Left hindlimb (tissue), 1 donor: ENCODE measurements around the gene LEAP2.

Source experiments
- DNase-seq: peaks from one replicate; pipeline ENCODE4 v3.0.0-alpha.2; 2018

The LEAP2 gene

GRCh38 chr5:132873119-132873929 lies at the start of gene LEAP2:
Gene LEAP2, plus strand, starts transcription at chr5:132873668. Its CDS starts 27 bp downstream, at chr5:132873695.
- no peak for DNase-seq

GRCh38 chr5:132824426-132824825 lies 49.0 kb upstream of the LEAP2 start:
- DNase-seq = no peak

- no peak for DNase-seq
Observed at GRCh38 chr5:132825033-132825833, 48.2 kb upstream of the LEAP2 start.

GRCh38 chr5:132825834-132826391 lies 47.6 kb upstream of the LEAP2 start:
- no peak for DNase-seq

- no peak for DNase-seq
Observed at GRCh38 chr5:132826424-132827082, 46.9 kb upstream of the LEAP2 start.

GRCh38 chr5:132827943-132828673 lies 45.4 kb upstream of the LEAP2 start:
- DNase-seq = no peak

GRCh38 chr5:132828846-132829494 lies 44.5 kb upstream of the LEAP2 start:
- DNase-seq = no peak

- DNase-seq = peak; percentile 77
Observed at GRCh38 chr5:132829742-132830435, 43.6 kb upstream of the LEAP2 start.

- no peak for DNase-seq
Observed at GRCh38 chr5:132830436-132831094, 42.9 kb upstream of the LEAP2 start, which contains the start of gene SHROOM1. Gene SHROOM1, minus strand, starts transcription at chr5:132830647. Its CDS starts 4,507 bp downstream, at chr5:132826140.

- no peak for DNase-seq
Observed at GRCh38 chr5:132831095-132831860, 42.2 kb upstream of the LEAP2 start.

- DNase-seq = no peak
Observed at GRCh38 chr5:132832612-132833011, 40.9 kb upstream of the LEAP2 start.

GRCh38 chr5:132834057-132834456 lies 39.4 kb upstream of the LEAP2 start:
- DNase-seq = no peak

- DNase-seq = no peak
Observed at GRCh38 chr5:132836852-132837251, 36.6 kb upstream of the LEAP2 start.

- DNase-seq = no peak
Observed at GRCh38 chr5:132837868-132838267, 35.6 kb upstream of the LEAP2 start.

GRCh38 chr5:132838516-132839282 lies 34.8 kb upstream of the LEAP2 start:
- no peak for DNase-seq

- DNase-seq = no peak
Observed at GRCh38 chr5:132839426-132840301, 33.8 kb upstream of the LEAP2 start.

- no peak for DNase-seq
Observed at GRCh38 chr5:132840313-132840712, 33.2 kb upstream of the LEAP2 start.

GRCh38 chr5:132840896-132841295 lies 32.6 kb upstream of the LEAP2 start:
- no peak for DNase-seq
